Stimulated activated naive B cell treated with anti-CD40 and anti-IgM and Interleukin-4, amounts not matched to agents 10 μg/mL and 1 μg/mL and 100 μg/mL, for 72 hours (primary cell): ENCODE data around the gene MRPL24.

Experiments
- ATAC-seq, 2 donors: fragments of 150-1000 bp; cut with Tn5 transposase; replicated peaks; 2 replicates each; pipeline ENCODE4 v1.10.0; 2021; ENCODE audit warnings: moderate library complexity in 1 of 2
- DNase-seq: peaks from one replicate; pipeline ENCODE4 v3.0.0; 2021
- H3K27ac Mint-ChIP-seq: one replicate; pipeline ENCODE4 v1.8.0; 2022; ENCODE audit warnings: mild to moderate bottlenecking, mixed read lengths
- H3K27me3 Mint-ChIP-seq, 2 donors: one replicate each; pipeline ENCODE4 v1.8.0; 2022; ENCODE audit warnings: mixed read lengths in 2 of 2
- H3K36me3 Mint-ChIP-seq, 2 donors: one replicate each; pipeline ENCODE4 v1.8.0; 2022; ENCODE audit warnings: mixed read lengths in 2 of 2, mild to moderate bottlenecking in 1 of 2
- H3K4me1 Mint-ChIP-seq, 2 donors: one replicate each; pipeline ENCODE4 v1.8.0; 2022; ENCODE audit warnings: mixed read lengths in 2 of 2, mild to moderate bottlenecking in 1 of 2
- H3K4me3 Mint-ChIP-seq, 2 donors: one replicate each; pipeline ENCODE4 v1.8.0; 2022; ENCODE audit warnings: mild to moderate bottlenecking in 2 of 2, mixed read lengths in 2 of 2, moderate library complexity in 1 of 2
- H3K9me3 Mint-ChIP-seq, 2 donors: one replicate each; pipeline ENCODE4 v1.8.0; 2022; ENCODE audit warnings: mixed read lengths in 2 of 2, mild to moderate bottlenecking in 1 of 2

MRPL24 gene

GRCh38 chr1:156751757-156752481 is 11.0 kb upstream of the MRPL24 start:
- H3K27me3 Mint-ChIP-seq = no peaks in the 10 kb centered on the region
- H3K4me1 Mint-ChIP-seq = peaks cover 44 to 57% of the 10 kb centered on the region in 2 donors
- H3K36me3 Mint-ChIP-seq = peaks cover 19 to 37% of the 10 kb centered on the region in 2 donors
- H3K27ac Mint-ChIP-seq = peak overlapping the region; percentile 97
- H3K9me3 Mint-ChIP-seq = no peaks in the 10 kb centered on the region
- peak overlapping the region; percentile 79 to 94 for H3K4me3 Mint-ChIP-seq
- ATAC-seq = peak; percentile 79 to 83
- DNase-seq = peak; percentile 91

DNA sequence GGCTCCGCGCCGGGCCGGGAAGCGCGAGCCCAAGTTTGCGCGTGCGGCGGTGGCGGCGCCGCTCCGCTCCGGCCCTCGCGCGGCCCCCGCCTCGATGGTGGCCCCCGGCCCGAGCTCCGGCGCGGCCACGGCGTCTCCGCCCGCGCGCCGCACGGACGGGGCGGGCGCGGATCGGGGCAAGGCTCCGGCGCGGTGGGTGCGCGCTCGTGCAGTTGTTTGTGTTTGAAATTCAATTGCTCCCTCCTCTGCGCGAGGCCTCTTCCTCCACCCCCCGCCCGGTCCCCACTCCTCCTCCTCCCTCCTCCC is 10.5 kb upstream of the MRPL24 start, which contains the start of gene HDGF:
Gene HDGF, minus strand, starts transcription at position 225 of the 306 bp plus-strand sequence. CDS start 246 bp downstream, outside the sequence.
- no peak for ATAC-seq
- Mint-ChIP-seq H3K4me1 (peaks cover 46 to 63% of the 10 kb centered on the region in 2 donors), H3K4me3 (peak within 1 kb of the TSS; percentile 79 to 94), H3K27ac (peak within 1 kb of the TSS; percentile 97), H3K27me3 (no peaks in the 10 kb centered on the region), H3K36me3 (peaks cover 19 to 41% of the 10 kb centered on the region in 2 donors), H3K9me3 (no peaks in the 10 kb centered on the region)
- DNase-seq = no peak

DNA sequence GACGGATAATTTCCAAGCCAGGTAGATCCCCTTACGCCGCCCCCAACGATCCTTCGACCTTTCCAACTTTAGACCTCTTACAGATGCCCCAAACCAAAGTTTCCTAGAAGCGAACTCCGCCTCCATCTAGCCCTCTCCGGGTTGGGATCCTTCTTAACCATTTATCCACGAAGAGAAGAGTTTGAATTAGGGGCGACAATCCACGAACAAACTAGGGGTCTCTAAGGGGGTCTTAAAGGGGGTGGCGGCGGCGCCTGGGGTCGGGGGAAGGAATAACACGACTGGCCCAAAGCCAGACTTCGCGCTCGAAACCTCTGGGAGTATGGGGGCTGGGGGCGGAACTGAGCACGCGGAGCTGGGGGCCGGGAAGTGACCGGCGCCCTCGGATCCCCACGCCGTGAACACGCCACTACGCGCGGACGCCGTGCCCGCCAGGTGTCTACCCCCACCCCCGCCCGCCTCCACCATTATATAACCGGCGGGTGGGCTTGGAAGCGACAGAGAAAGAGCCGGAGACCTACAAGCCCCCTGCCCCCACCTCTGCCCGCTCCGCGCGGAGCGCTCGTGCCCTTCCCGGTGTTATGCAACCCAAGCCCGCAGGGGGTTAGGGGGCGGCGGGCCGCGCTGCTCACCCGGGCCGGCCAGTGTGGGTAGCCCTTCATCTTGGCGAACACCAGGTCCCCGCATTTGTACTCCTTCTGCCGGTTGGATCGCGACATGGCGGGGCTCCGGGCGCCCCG is 10.0 kb upstream of the MRPL24 start:
- H3K27me3 Mint-ChIP-seq = no peaks in the 10 kb centered on the region
- H3K4me3 Mint-ChIP-seq = peak overlapping the region; percentile 79 to 92
- peak; percentile 30 for DNase-seq
- ATAC-seq = peak; percentile 32 to 38
- H3K27ac Mint-ChIP-seq = peak overlapping the region; percentile 94
- H3K9me3 Mint-ChIP-seq = no peaks in the 10 kb centered on the region
- H3K36me3 Mint-ChIP-seq = peaks cover 21 to 44% of the 10 kb centered on the region in 2 donors
- peaks cover 50 to 68% of the 10 kb centered on the region in 2 donors for H3K4me1 Mint-ChIP-seq

- peak overlapping the region; percentile 79 to 92 for H3K4me3 Mint-ChIP-seq
- no peaks in the 10 kb centered on the region for H3K9me3 Mint-ChIP-seq
- H3K27ac Mint-ChIP-seq = peak overlapping the region; percentile 94
- no peaks in the 10 kb centered on the region for H3K27me3 Mint-ChIP-seq
- peaks cover 26 to 49% of the 10 kb centered on the region in 2 donors for H3K36me3 Mint-ChIP-seq
- DNase-seq (no peak), ATAC-seq (peak in 1 of 2 donors; percentile 6)
- H3K4me1 Mint-ChIP-seq = peaks cover 52 to 68% of the 10 kb centered on the region in 2 donors
Observed at GRCh38 chr1:156750191-156750672, 9.3 kb upstream of the MRPL24 start.

DNA sequence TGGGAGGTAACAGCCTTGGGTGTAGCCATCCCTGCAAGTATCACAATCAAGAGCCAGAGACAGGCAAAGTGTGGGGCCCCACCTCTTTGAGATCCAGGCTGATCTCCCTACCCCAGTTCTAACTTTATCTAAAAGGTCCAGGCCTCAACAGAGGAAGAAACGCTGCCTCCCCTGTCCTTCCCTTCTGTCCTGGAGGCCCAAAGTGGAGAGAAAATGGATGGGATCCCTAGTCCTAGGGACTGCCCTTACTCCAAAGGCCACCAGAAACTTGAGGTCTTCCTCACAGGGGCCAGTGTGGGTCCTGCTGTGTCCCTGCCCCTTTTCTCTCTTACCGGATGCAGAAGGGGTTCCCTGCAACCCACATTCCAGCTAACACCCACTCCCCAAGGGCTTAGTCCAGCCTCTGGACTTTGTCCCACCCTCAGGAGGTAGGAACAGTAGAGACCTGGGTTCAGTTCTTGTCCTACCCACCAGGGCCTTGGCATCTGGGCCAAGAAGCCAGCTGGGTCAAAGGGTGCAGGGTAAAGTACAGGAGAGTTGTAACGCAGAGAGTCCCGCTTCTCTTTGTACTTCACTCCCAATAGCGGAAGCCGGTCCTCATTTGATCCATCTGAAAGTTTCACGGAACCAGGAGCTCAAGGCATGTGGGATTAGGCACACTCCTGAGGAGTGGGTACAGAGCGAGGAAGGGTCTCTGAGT is 8.7 kb upstream of the MRPL24 start:
- DNase-seq = no peak
- peak overlapping the region; percentile 79 to 92 for H3K4me3 Mint-ChIP-seq
- H3K9me3 Mint-ChIP-seq = no peaks in the 10 kb centered on the region
- peak overlapping the region; percentile 94 for H3K27ac Mint-ChIP-seq
- H3K4me1 Mint-ChIP-seq = peaks cover 51 to 68% of the 10 kb centered on the region in 2 donors
- H3K36me3 Mint-ChIP-seq = peaks cover 30 to 56% of the 10 kb centered on the region in 2 donors
- ATAC-seq = no peak
- no peaks in the 10 kb centered on the region for H3K27me3 Mint-ChIP-seq

DNA sequence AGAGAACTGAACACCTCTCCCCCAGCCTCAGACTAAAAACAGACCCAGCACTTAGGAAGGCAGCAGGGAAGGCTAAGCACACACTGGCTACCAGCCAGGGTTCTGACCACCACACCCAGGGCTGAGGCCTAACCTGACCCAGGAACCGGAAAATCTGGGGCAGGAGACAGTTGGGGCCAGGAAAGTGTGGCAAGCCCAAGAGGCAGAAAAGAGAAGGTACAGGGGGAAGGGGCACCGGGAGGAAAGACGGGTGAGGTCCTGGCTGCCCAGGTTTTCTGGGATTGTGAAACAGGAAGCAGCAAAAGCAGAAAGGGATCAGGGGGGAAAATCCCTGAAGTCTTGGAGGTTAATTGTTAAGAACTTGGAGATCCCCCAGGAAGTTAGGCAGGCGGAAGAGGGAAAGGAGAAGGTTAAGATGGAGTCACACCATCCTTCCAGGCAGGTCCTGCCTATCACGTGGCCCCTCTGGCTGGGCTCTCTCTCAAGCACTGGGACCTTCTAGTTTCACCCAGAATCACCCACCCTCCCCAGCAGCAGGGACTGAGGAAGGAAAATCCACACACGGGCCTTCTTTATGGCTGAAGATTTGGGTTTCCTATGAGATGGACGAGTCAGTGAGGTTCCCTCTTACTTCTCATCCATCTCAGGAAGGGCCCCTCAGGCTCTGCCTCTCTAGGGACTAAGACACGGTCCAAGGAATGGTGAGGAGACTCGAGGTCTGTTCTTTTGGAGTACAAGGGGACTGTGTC is 8.0 kb upstream of the MRPL24 start:
- H3K27me3 Mint-ChIP-seq = no peaks in the 10 kb centered on the region
- no peaks in the 10 kb centered on the region for H3K9me3 Mint-ChIP-seq
- peak overlapping the region; percentile 94 for H3K27ac Mint-ChIP-seq
- peaks cover 35 to 61% of the 10 kb centered on the region in 2 donors for H3K36me3 Mint-ChIP-seq
- H3K4me1 Mint-ChIP-seq = peaks cover 51 to 64% of the 10 kb centered on the region in 2 donors
- DNase-seq (no peak), ATAC-seq (no peak)
- peak overlapping the region; percentile 79 to 92 for H3K4me3 Mint-ChIP-seq

GRCh38 chr1:156747742-156748669 is 7.1 kb upstream of the MRPL24 start:
- H3K9me3 Mint-ChIP-seq = no peaks in the 10 kb centered on the region
- ATAC-seq = no peak
- peaks cover 42 to 70% of the 10 kb centered on the region in 2 donors for H3K36me3 Mint-ChIP-seq
- no peak for DNase-seq
- peak overlapping the region; percentile 79 to 92 for H3K4me3 Mint-ChIP-seq
- peak overlapping the region; percentile 94 for H3K27ac Mint-ChIP-seq
- H3K4me1 Mint-ChIP-seq = peaks cover 50 to 65% of the 10 kb centered on the region in 2 donors
- no peaks in the 10 kb centered on the region for H3K27me3 Mint-ChIP-seq

- Mint-ChIP-seq H3K4me1 (peaks cover 51 to 66% of the 10 kb centered on the region in 2 donors), H3K27ac (peak overlapping the region; percentile 94), H3K4me3 (peak overlapping the region; percentile 79 to 92), H3K36me3 (peaks cover 48 to 79% of the 10 kb centered on the region in 2 donors), H3K9me3 (no peaks in the 10 kb centered on the region), H3K27me3 (no peaks in the 10 kb centered on the region)
- DNase-seq (no peak), ATAC-seq (peak; percentile 29 to 30)
Observed at GRCh38 chr1:156746728-156747631, 6.1 kb upstream of the MRPL24 start.

GRCh38 chr1:156746406-156746727 is 5.5 kb upstream of the MRPL24 start:
- Mint-ChIP-seq H3K4me3 (peak overlapping the region; percentile 79 to 83), H3K27ac (peak overlapping the region; percentile 94), H3K4me1 (peaks cover 55 to 72% of the 10 kb centered on the region in 2 donors), H3K9me3 (peaks cover 0 to under 1% of the 10 kb centered on the region in 2 donors), H3K27me3 (no peaks in the 10 kb centered on the region), H3K36me3 (peaks cover 53 to 81% of the 10 kb centered on the region in 2 donors)
- DNase-seq = no peak
- ATAC-seq = no peak

- DNase-seq (no peak), ATAC-seq (no peak)
- Mint-ChIP-seq H3K4me1 (peaks cover 57 to 77% of the 10 kb centered on the region in 2 donors), H3K4me3 (no peak overlapping the region), H3K27me3 (no peaks in the 10 kb centered on the region), H3K36me3 (peaks cover 56 to 84% of the 10 kb centered on the region in 2 donors), H3K9me3 (peaks cover 0 to 2% of the 10 kb centered on the region in 2 donors), H3K27ac (peak overlapping the region; percentile 15)
Observed at GRCh38 chr1:156745881-156746280, 5.0 kb upstream of the MRPL24 start.

- Mint-ChIP-seq H3K36me3 (peaks cover 60 to 79% of the 10 kb centered on the region in 2 donors), H3K27ac (peak overlapping the region; percentile 70), H3K27me3 (no peaks in the 10 kb centered on the region), H3K4me1 (peaks cover 52 to 80% of the 10 kb centered on the region in 2 donors), H3K4me3 (no peak overlapping the region), H3K9me3 (peaks cover 0 to 2% of the 10 kb centered on the region in 2 donors)
- ATAC-seq (no peak), DNase-seq (no peak)
Observed at GRCh38 chr1:156744786-156745419, 4.0 kb upstream of the MRPL24 start.

- ATAC-seq = no peak
- peaks cover 47 to 74% of the 10 kb centered on the region in 2 donors for H3K4me1 Mint-ChIP-seq
- H3K36me3 Mint-ChIP-seq = peaks cover 55 to 75% of the 10 kb centered on the region in 2 donors
- H3K27ac Mint-ChIP-seq = peak overlapping the region; percentile 70
- no peak for DNase-seq
- no peaks in the 10 kb centered on the region for H3K27me3 Mint-ChIP-seq
- peaks cover 0 to 2% of the 10 kb centered on the region in 2 donors for H3K9me3 Mint-ChIP-seq
- no peak overlapping the region for H3K4me3 Mint-ChIP-seq
Observed at GRCh38 chr1:156744344-156744743, 3.5 kb upstream of the MRPL24 start.
